ENCODE results near the gene HDAC9.

- TF ChIP-seq POLR2A (IDR thresholded peaks at IDR 0.05) (no peak), CTCF (IDR thresholded peaks at IDR 0.05) (no peak), POLR2AphosphoS5 (IDR thresholded peaks at IDR 0.05; ENCODE audit: insufficient read depth in 1 of 2, low read depth in 1 of 2) (no peak)
Observed at GRCh38 chr7:18901351-18901750, 405.8 kb downstream of the HDAC9 start.

Data from vagina (tissue), 2 donors.